ENCODE results near the gene NCR3LG1.

GRCh38 chr11:17333799-17334586 lies 17.6 kb upstream of the NCR3LG1 start:
- TF ChIP-seq CTCF (IDR thresholded peaks at IDR 0.05) (no peak), POLR2A (IDR thresholded peaks at IDR 0.05) (no peak)
